ENCODE results near the gene PEX19. TPM values are rescaled to one million over a fixed set of nuclear protein-coding genes. Genes with fewer than 3 reads are reported as not detected.

The PEX19 gene
- polyA plus RNA-seq, 1 of the 3 experiments (the other 2 are of a cell fraction) = 31.4 TPM

- Histone ChIP-seq H4K20me1 (ENCODE audit: insufficient read depth) (peaks cover 43% of the 10 kb centered on the region), H3K27ac (ENCODE audit: low read depth in 2 of 2, low read length in 1 of 2) (no peak overlapping the region), H3K36me3 (replicated peaks in 1 of 2; ENCODE audit: control insufficient read depth in 1 of 2, insufficient read depth in 2 of 2, low read length in 1 of 2) (peaks cover 25 to 38% of the 10 kb centered on the region in 2 experiments), H3K4me3 (ENCODE audit: low read depth in 2 of 2, low read length in 1 of 2) (no peak overlapping the region), H3K9me3 (no peaks in the 10 kb centered on the region), H3K27me3 (ENCODE audit: insufficient read depth) (no peaks in the 10 kb centered on the region), H3F3A (replicated peaks; ENCODE audit: insufficient read depth) (no peaks in the 10 kb centered on the region), H3K79me2 (ENCODE audit: insufficient read depth) (peaks cover 76% of the 10 kb centered on the region), H3K4me1 (ENCODE audit: control insufficient read depth in 1 of 2, insufficient read depth in 2 of 2, low read depth in 1 of 2, low read length in 1 of 2) (peaks cover 0 to 8% of the 10 kb centered on the region in 2 experiments; a peak in 1 of 4 replicates), H3K4me2 (no peak overlapping the region), H3K9me2 (no peaks in the 10 kb centered on the region), H2AFZ (ENCODE audit: low read depth) (no peak overlapping the region), H3K9ac (no peak overlapping the region)
- DNase-seq = no peak
- CTCF ChIA-PET = interaction anchor here (1.1 to 26.9 kb wide), 6 partner anchors 13 to 159 kb away, joined by 3 to 293 read pairs (median 20); partner anchors contain the start of gene CASQ1
- 100% methylated on average over 1 of the region's 1 CpG for WGBS (ENCODE audit: low lambda C conversion rate)
- POLR2A ChIA-PET = no interaction called here
- no peak for TF ChIP-seq GATA2 (CRISPR knock-in tag; IDR thresholded peaks at IDR 0.05)
- no peak for TF ChIP-seq MEF2A (IDR thresholded peaks at IDR 0.05; ENCODE audit: borderline replicate concordance, low read depth)
- TF ChIP-seq TEAD4 (IDR thresholded peaks at IDR 0.05; ENCODE audit: borderline replicate concordance, insufficient read depth) = no peak
- TF ChIP-seq SIN3A (IDR thresholded peaks at IDR 0.05; ENCODE audit: borderline replicate concordance, low read depth, low read length) = no peak
- no peak for TF ChIP-seq EP300 (IDR thresholded peaks at IDR 0.05; ENCODE audit: borderline replicate concordance in 1 of 2, low read depth in 1 of 2, low read length in 1 of 2)
- no peak for TF ChIP-seq RAD21 (IDR thresholded peaks at IDR 0.05; ENCODE audit: low read length)
- TF ChIP-seq, protein P1, sequence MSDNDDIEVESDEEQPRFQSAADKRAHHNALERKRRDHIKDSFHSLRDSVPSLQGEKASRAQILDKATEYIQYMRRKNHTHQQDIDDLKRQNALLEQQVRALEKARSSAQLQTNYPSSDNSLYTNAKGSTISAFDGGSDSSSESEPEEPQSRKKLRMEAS (IDR thresholded peaks at IDR 0.05; ENCODE audit: low read depth) = no peak
- TF ChIP-seq FOSL2 (IDR thresholded peaks at IDR 0.05; ENCODE audit: borderline replicate concordance, low read depth) = no peak
- TF ChIP-seq CHD2 (IDR thresholded peaks at IDR 0.05; ENCODE audit: low read length, partially characterized antibody) = no peak
- no peak for TF ChIP-seq EZH2phosphoT487 (IDR thresholded peaks at IDR 0.05; ENCODE audit: borderline replicate concordance, low read depth)
- no peak for TF ChIP-seq SMC3 (IDR thresholded peaks at IDR 0.05; ENCODE audit: low read depth, low read length)
- no peak for TF ChIP-seq RXRA (IDR thresholded peaks at IDR 0.05; ENCODE audit: borderline replicate concordance, low read depth)
- TF ChIP-seq, protein P2, sequence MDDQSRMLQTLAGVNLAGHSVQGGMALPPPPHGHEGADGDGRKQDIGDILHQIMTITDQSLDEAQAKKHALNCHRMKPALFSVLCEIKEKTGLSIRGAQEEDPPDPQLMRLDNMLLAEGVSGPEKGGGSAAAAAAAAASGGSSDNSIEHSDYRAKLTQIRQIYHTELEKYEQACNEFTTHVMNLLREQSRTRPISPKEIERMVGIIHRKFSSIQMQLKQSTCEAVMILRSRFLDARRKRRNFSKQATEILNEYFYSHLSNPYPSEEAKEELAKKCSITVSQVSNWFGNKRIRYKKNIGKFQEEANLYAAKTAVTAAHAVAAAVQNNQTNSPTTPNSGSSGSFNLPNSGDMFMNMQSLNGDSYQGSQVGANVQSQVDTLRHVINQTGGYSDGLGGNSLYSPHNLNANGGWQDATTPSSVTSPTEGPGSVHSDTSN (IDR thresholded peaks at IDR 0.05) = no peak
- no peak for TF ChIP-seq YY1 (IDR thresholded peaks at IDR 0.05; ENCODE audit: low read depth)
- TF ChIP-seq GABPA (IDR thresholded peaks at IDR 0.05; ENCODE audit: low read depth) = no peak
- no peak for TF ChIP-seq REST (IDR thresholded peaks at IDR 0.05; ENCODE audit: low read depth, low read length)
- TF ChIP-seq FOXJ3 (CRISPR knock-in tag; IDR thresholded peaks at IDR 0.05) = no peak
- TF ChIP-seq RFX5 (IDR thresholded peaks at IDR 0.05; ENCODE audit: low read length) = no peak
- TF ChIP-seq RCOR1 (IDR thresholded peaks at IDR 0.05; ENCODE audit: low read length) = no peak
These were observed 39.5 kb downstream of the PEX19 start for GRCh38 chr1:160245434-160245833.

All from SK-N-SH (cell line).